Astrocyte (in vitro differentiated cells and primary cell): ENCODE results near the gene CDCA4. TPM values are rescaled to one million over a fixed set of nuclear protein-coding genes. Genes with fewer than 3 reads are reported as not detected.

ENCODE experiments used
- DNase-seq: peaks from one replicate; pipeline ENCODE4 v3.0.0-alpha.2; 2010; ENCODE audit warnings: low read depth
- FAIRE-seq: peaks from 2 replicates; lab custom pipeline; 2011; peaks lifted over from hg19 to GRCh38; lab: Jason Lieb, UNC
- H2AFZ ChIP-seq: 2 replicates; pipeline ENCODE4 v1.6.0; 2012; ENCODE audit warnings: low read depth, low read length, inconsistent platforms
- H3K27ac ChIP-seq: 2 replicates; pipeline ENCODE4 v1.5.1; 2011; ENCODE audit warnings: low read depth, low read length, inconsistent platforms
- H3K27me3 ChIP-seq: 2 replicates; pipeline ENCODE4 v1.6.0; 2011; ENCODE audit warnings: low read length, inconsistent platforms; ENCODE audit not compliant: insufficient read depth
- H3K36me3 ChIP-seq: 2 replicates; pipeline ENCODE4 v1.5.1; 2011; ENCODE audit warnings: low read length, inconsistent platforms; ENCODE audit not compliant: insufficient read depth
- H3K4me1 ChIP-seq: 2 replicates; pipeline ENCODE4 v1.5.1; 2011; ENCODE audit warnings: low read length, inconsistent platforms; ENCODE audit not compliant: insufficient read depth
- H3K4me2 ChIP-seq: 2 replicates; pipeline ENCODE4 v1.6.0; 2012; ENCODE audit warnings: low read length, inconsistent platforms
- H3K4me3 ChIP-seq: 2 replicates; pipeline ENCODE4 v1.5.1; 2011; ENCODE audit warnings: low read depth, mild to moderate bottlenecking, low read length, inconsistent platforms; ENCODE audit not compliant: insufficient read depth
- H3K79me2 ChIP-seq: 2 replicates; pipeline ENCODE4 v1.6.0; 2012; ENCODE audit warnings: mild to moderate bottlenecking, low read length, inconsistent platforms; ENCODE audit not compliant: insufficient read depth
- H3K9ac ChIP-seq: 2 replicates; pipeline ENCODE4 v1.6.0; 2012; ENCODE audit warnings: mild to moderate bottlenecking, low read length, inconsistent platforms
- H3K9me3 ChIP-seq: 2 replicates; pipeline ENCODE4 v1.5.1; 2012; ENCODE audit warnings: low read depth, mild to moderate bottlenecking, low read length, inconsistent platforms; ENCODE audit not compliant: insufficient read depth
- H4K20me1 ChIP-seq: 2 replicates; pipeline ENCODE4 v1.6.0; 2012; ENCODE audit warnings: low read length, inconsistent platforms; ENCODE audit not compliant: insufficient read depth
- H3K27ac Mint-ChIP-seq: one replicate; pipeline ENCODE4 v1.8.0; 2021; ENCODE audit warnings: mild to moderate bottlenecking, mixed read lengths; ENCODE audit not compliant: unreplicated experiment
- H3K27me3 Mint-ChIP-seq: one replicate; pipeline ENCODE4 v1.8.0; 2021; ENCODE audit warnings: low read depth, mixed read lengths; ENCODE audit not compliant: unreplicated experiment
- H3K36me3 Mint-ChIP-seq: one replicate; pipeline ENCODE4 v1.8.0; 2021; ENCODE audit warnings: low read depth, mixed read lengths; ENCODE audit not compliant: unreplicated experiment
- H3K4me1 Mint-ChIP-seq: one replicate; pipeline ENCODE4 v1.8.0; 2021; ENCODE audit warnings: low read depth, mixed read lengths; ENCODE audit not compliant: unreplicated experiment
- H3K4me3 Mint-ChIP-seq: one replicate; pipeline ENCODE4 v1.8.0; 2021; ENCODE audit warnings: mild to moderate bottlenecking, moderate library complexity, mixed read lengths; ENCODE audit not compliant: unreplicated experiment
- H3K9me3 Mint-ChIP-seq: one replicate; pipeline ENCODE4 v1.8.0; 2021; ENCODE audit warnings: mild to moderate bottlenecking, mixed read lengths; ENCODE audit not compliant: unreplicated experiment
- CTCF ChIP-seq: IDR thresholded peaks from 2 replicates; pipeline ENCODE4 v1.5.1; 2011; ENCODE audit warnings: low read depth, mild to moderate bottlenecking, inconsistent platforms, low read length, moderate library complexity; ENCODE audit not compliant: insufficient read depth
- EZH2 ChIP-seq: IDR thresholded peaks from 2 replicates; pipeline ENCODE4 v1.6.1; 2012; ENCODE audit warnings: mild to moderate bottlenecking, low read length, inconsistent platforms; ENCODE audit not compliant: insufficient read depth
- total RNA-seq: library from RNA; stranded (reverse); gene quantifications from 2 replicates; pipeline ENCODE4 v1.2.1, GENCODE V29; 2021

CDCA4 gene
- total RNA-seq, 1 donor from 2014 or later, result 11.3 TPM

- Histone ChIP-seq H3K4me1 (peaks cover 25% of the 10 kb centered on the region), H3K27me3 (no peaks in the 10 kb centered on the region), H3K36me3 (no peaks in the 10 kb centered on the region), H3K79me2 (peaks cover 7% of the 10 kb centered on the region), H3K9ac (no peak overlapping the region), H2AFZ (no peak overlapping the region), H4K20me1 (no peaks in the 10 kb centered on the region), H3K9me3 (no peaks in the 10 kb centered on the region), H3K4me2 (no peak overlapping the region), H3K4me3 (no peak overlapping the region), H3K27ac (no peak overlapping the region)
- peaks cover 28% of the 10 kb centered on the region for H3K27me3 Mint-ChIP-seq
- H3K9me3 Mint-ChIP-seq, result no peaks in the 10 kb centered on the region
- no peaks in the 10 kb centered on the region for H3K4me1 Mint-ChIP-seq
- H3K27ac Mint-ChIP-seq, result no peak overlapping the region
- TF ChIP-seq EZH2 (no peak), CTCF (no peak)
- H3K36me3 Mint-ChIP-seq, result no peaks in the 10 kb centered on the region
- H3K4me3 Mint-ChIP-seq, result no peak overlapping the region
- DNase-seq (no peak), FAIRE-seq (no peak)
Measured at GRCh38 chr14:104982548-104983230, 38.2 kb downstream of the CDCA4 start.

- FAIRE-seq (no peak), DNase-seq (no peak)
- H3K79me2 ChIP-seq, result peaks cover 11% of the 10 kb centered on the region
- H2AFZ ChIP-seq, result no peak overlapping the region
- Mint-ChIP-seq H3K4me1 (no peaks in the 10 kb centered on the region), H3K4me3 (no peak overlapping the region), H3K27ac (peak overlapping the region; percentile 58), H3K9me3 (no peaks in the 10 kb centered on the region), H3K27me3 (peaks cover 28% of the 10 kb centered on the region), H3K36me3 (no peaks in the 10 kb centered on the region)
- H3K27ac ChIP-seq, result no peak overlapping the region
- H3K4me3 ChIP-seq, result no peak overlapping the region
- no peaks in the 10 kb centered on the region for H3K36me3 ChIP-seq
- TF ChIP-seq EZH2 (no peak), CTCF (no peak)
- no peaks in the 10 kb centered on the region for H3K9me3 ChIP-seq
- no peak overlapping the region for H3K9ac ChIP-seq
- no peak overlapping the region for H3K4me2 ChIP-seq
- no peaks in the 10 kb centered on the region for H3K27me3 ChIP-seq
- H3K4me1 ChIP-seq, result peaks cover 31% of the 10 kb centered on the region
- H4K20me1 ChIP-seq, result peaks cover 5% of the 10 kb centered on the region
Measured at GRCh38 chr14:104981699-104982541, 39.0 kb downstream of the CDCA4 start.
